Astrocyte of the hippocampus (primary cell): ENCODE data around the gene ZEB2.
A peak's percentile ranks its signal among the peaks of the same experiment; 100 is the strongest.

Experiments
- DNase-seq: peaks from one replicate; pipeline ENCODE4 v3.0.0; 2011; ENCODE audit warnings: low read depth, low spot score

The ZEB2 gene

GRCh38 chr2:144357623-144358373 lies 162.1 kb downstream of the ZEB2 start:
- peak; percentile 95 for DNase-seq

- no peak for DNase-seq
Observed at GRCh38 chr2:144356402-144356801, 163.5 kb downstream of the ZEB2 start.

GRCh38 chr2:144354953-144355352 lies 165.0 kb downstream of the ZEB2 start:
- DNase-seq, result no peak

GRCh38 chr2:144351687-144352086 lies 168.2 kb downstream of the ZEB2 start:
- DNase-seq, result no peak

- DNase-seq, result peak; percentile 82
Observed at GRCh38 chr2:144350151-144350802, 169.6 kb downstream of the ZEB2 start.

- DNase-seq, result peak; percentile 45
Observed at GRCh38 chr2:144349674-144350073, 170.2 kb downstream of the ZEB2 start.

- DNase-seq, result no peak
Observed at GRCh38 chr2:144348846-144349245, 171.1 kb downstream of the ZEB2 start.

- DNase-seq, result no peak
Observed at GRCh38 chr2:144346229-144346628, 173.7 kb downstream of the ZEB2 start.

- DNase-seq, result no peak
Observed at GRCh38 chr2:144343145-144343544, 176.8 kb downstream of the ZEB2 start.

- no peak for DNase-seq
Observed at GRCh38 chr2:144341538-144341937, 178.4 kb downstream of the ZEB2 start.

GRCh38 chr2:144339048-144339447 lies 180.9 kb downstream of the ZEB2 start:
- no peak for DNase-seq

GRCh38 chr2:144334551-144334950 lies 185.4 kb downstream of the ZEB2 start:
- no peak for DNase-seq
